HepG2 (cell line): ENCODE measurements around the gene KHNYN. TPM values are rescaled to one million over a fixed set of nuclear protein-coding genes. Genes with fewer than 3 reads are reported as not detected.

Experiments used
- AHDC1 ChIP-seq: sonication (generic); formaldehyde crosslinking; IDR thresholded peaks from 2 replicates; pipeline ENCODE4 v1.5.1; 2020; ENCODE audit warnings: mild to moderate bottlenecking, missing genetic modification reagents, borderline replicate concordance
- CENPT ChIP-seq: sonication (generic); formaldehyde crosslinking; IDR thresholded peaks from 2 replicates; pipeline ENCODE4 v1.8.0; 2022; ENCODE audit warnings: low read depth, mild to moderate bottlenecking, moderate library complexity, missing genetic modification reagents
- CTCF ChIP-seq: sonication (generic); formaldehyde crosslinking; IDR thresholded peaks from 2 replicates; pipeline ENCODE4 v1.5.0; 2020; ENCODE audit warnings: mild to moderate bottlenecking, missing genetic modification reagents, moderate library complexity
- FOXJ3 ChIP-seq: sonication (generic); formaldehyde crosslinking; IDR thresholded peaks from 2 replicates; pipeline ENCODE4 v1.4.0; 2020; ENCODE audit warnings: missing genetic modification reagents, mild to moderate bottlenecking, borderline replicate concordance
- IKZF4 ChIP-seq: sonication (generic); formaldehyde crosslinking; IDR thresholded peaks from 2 replicates; pipeline ENCODE4 v1.5.1; 2020; ENCODE audit warnings: borderline replicate concordance, mild to moderate bottlenecking, low read depth, missing genetic modification reagents; ENCODE audit errors: not compliant biosample characterization
- KAT2B ChIP-seq: fragments of 150-350 bp; IDR thresholded peaks from 2 replicates; pipeline ENCODE4 v1.6.1; 2014; ENCODE audit warnings: low read depth, low read length, borderline replicate concordance
- MTERF4 ChIP-seq: sonication (generic); formaldehyde crosslinking; IDR thresholded peaks from 2 replicates; pipeline ENCODE4 v1.8.0; 2023; ENCODE audit warnings: mild to moderate bottlenecking, missing genetic modification reagents
- MYC ChIP-seq: sonication (generic); formaldehyde crosslinking; IDR thresholded peaks from 2 replicates; pipeline ENCODE4 v1.9.0; 2021; ENCODE audit warnings: missing genetic modification reagents, borderline replicate concordance
- MYNN ChIP-seq: sonication (generic); formaldehyde crosslinking; IDR thresholded peaks from 2 replicates; pipeline ENCODE4 v1.4.0; 2020; ENCODE audit warnings: mild to moderate bottlenecking, low read depth, missing genetic modification reagents
- SP4 ChIP-seq: sonication (generic); formaldehyde crosslinking; IDR thresholded peaks from 2 replicates; pipeline ENCODE4 v1.8.1; 2023; ENCODE audit warnings: mild to moderate bottlenecking, missing genetic modification reagents
- TFDP1 ChIP-seq: IDR thresholded peaks from 2 replicates; pipeline ENCODE4 v1.6.1; 2016; ENCODE audit warnings: missing compliant biosample characterization, missing genetic modification reagents, borderline replicate concordance
- ZNF264 ChIP-seq: sonication (generic); formaldehyde crosslinking; IDR thresholded peaks from 2 replicates; pipeline ENCODE4 v1.4.0; 2020; ENCODE audit warnings: missing genetic modification reagents
- ZNF275 ChIP-seq: sonication (generic); formaldehyde crosslinking; IDR thresholded peaks from 2 replicates; pipeline ENCODE4 v1.8.0; 2022; ENCODE audit warnings: missing genetic modification reagents, mild to moderate bottlenecking, inconsistent platforms, borderline replicate concordance
- ZNF549 ChIP-seq: sonication (generic); formaldehyde crosslinking; IDR thresholded peaks from 2 replicates; pipeline ENCODE4 v1.5.0; 2020; ENCODE audit warnings: missing genetic modification reagents
- ZNF564 ChIP-seq: sonication (generic); formaldehyde crosslinking; IDR thresholded peaks from 2 replicates; pipeline ENCODE4 v1.8.1; 2023; ENCODE audit warnings: mild to moderate bottlenecking, missing genetic modification reagents
- ZNF614 ChIP-seq: IDR thresholded peaks from 2 replicates; pipeline ENCODE4 v1.6.1; 2018; ENCODE audit warnings: missing biosample characterization, missing genetic modification reagents, inconsistent platforms, borderline replicate concordance
- ZNF839 ChIP-seq: sonication (generic); formaldehyde crosslinking; IDR thresholded peaks from 2 replicates; pipeline ENCODE4 v1.4.0; 2020; ENCODE audit warnings: missing genetic modification reagents, mild to moderate bottlenecking, borderline replicate concordance
- polyA plus RNA-seq, 8 experiments: library from polyadenylated mRNA; depleted of rRNA in 3 of 8; stranded (reverse) in 7 of 8; unstranded in 1 of 8; fragments of >200 nt; fragmentation: Illumina TruSeq in 4 of 8; extraction: Trizol in 4 of 8; gene quantifications; 2 replicates each; pipeline versions ENCODE4 v1.2.1 to v1.2.3, GENCODE V29; 2011 to 2016; ENCODE audit warnings: low read depth in 4 of 8, missing spikeins in 1 of 8, mixed read lengths in 1 of 8; ENCODE audit not compliant: insufficient read depth in 1 of 8
- total RNA-seq, 5 experiments: library from RNA; depleted of rRNA; stranded (reverse); fragments of >200 nt; fragmentation: Illumina TruSeq; extraction: Trizol; gene quantifications; 2 replicates each; pipeline ENCODE4 v1.2.3, GENCODE V29; 2016; ENCODE audit warnings: low read depth in 1 of 5

Gene KHNYN
- total and polyA plus RNA-seq, 2 of the 13 experiments (the other 11 are each of a cell fraction or from before 2014, with no cell fraction given), result 52.8 to 75.7 TPM

- TF ChIP-seq ZNF614 (CRISPR knock-in tag) (peak; percentile 96), KAT2B (peak; percentile 22; the same call in 1 of the 2 replicates), ZNF549 (peak; percentile 68; the same call in 1 of the 2 replicates), CTCF (peak; percentile 50), ZNF264 (CRISPR knock-in tag) (peak; percentile 96), TFDP1 (CRISPR knock-in tag) (peak; percentile 89; the same call in 1 of the 2 replicates), SP4 (peak; percentile 93), FOXJ3 (CRISPR knock-in tag) (peak; percentile 64; the same call in 1 of the 2 replicates), MYC (CRISPR knock-in tag) (peak; percentile 90), ZNF564 (CRISPR knock-in tag) (peak; percentile 91), ZNF839 (CRISPR knock-in tag) (peak; percentile 100; the same call in 1 of the 2 replicates), ZNF275 (CRISPR knock-in tag) (peak; percentile 99), MYNN (CRISPR knock-in tag) (peak; percentile 81), MTERF4 (peak; percentile 98), IKZF4 (CRISPR knock-in tag) (peak; percentile 90), AHDC1 (CRISPR knock-in tag) (peak; percentile 81; the same call in 1 of the 2 replicates), CENPT (CRISPR knock-in tag) (no peak)
Measured at GRCh38 chr14:24442240-24443052, 12.7 kb downstream of the KHNYN start, which contains the start of gene SDR39U1 (continued).
